Effector CD8-positive, alpha-beta T cell (primary cell): ENCODE data around the gene RAD50.
"Not testable (repeated sequence)": the region's sequence is repeated elsewhere in the genome, so short reads cannot be mapped to it uniquely, and the experiment has no call there.

Source experiments
- DNase-seq: peaks from one replicate; lab custom pipeline; 2025; lab: John Stamatoyannopoulos, UW

The RAD50 gene

GRCh38 chr5:132557478-132558172, 848 bp downstream of the RAD50 start:
- DNase-seq: no peak

- DNase-seq: no peak
Measured at GRCh38 chr5:132559383-132560060, 2.7 kb downstream of the RAD50 start.

GRCh38 chr5:132561601-132562000, 4.8 kb downstream of the RAD50 start:
- DNase-seq: no peak

GRCh38 chr5:132564555-132564954, 7.8 kb downstream of the RAD50 start:
- DNase-seq: not testable (repeated sequence)

GRCh38 chr5:132566657-132567056, 9.9 kb downstream of the RAD50 start:
- DNase-seq: no peak

- DNase-seq: no peak
Measured at GRCh38 chr5:132576123-132576522, 19.3 kb downstream of the RAD50 start.

- not testable (repeated sequence) for DNase-seq
Measured at GRCh38 chr5:132584560-132584959, 27.8 kb downstream of the RAD50 start.

GRCh38 chr5:132586063-132586462, 29.3 kb downstream of the RAD50 start:
- no peak for DNase-seq

- no peak for DNase-seq
Measured at GRCh38 chr5:132589467-132589866, 32.7 kb downstream of the RAD50 start.

GRCh38 chr5:132591145-132591544, 34.4 kb downstream of the RAD50 start:
- DNase-seq: no peak

GRCh38 chr5:132592521-132592920, 35.7 kb downstream of the RAD50 start:
- DNase-seq: no peak

GRCh38 chr5:132594170-132594569, 37.4 kb downstream of the RAD50 start:
- DNase-seq: no peak

- no peak for DNase-seq
Measured at GRCh38 chr5:132595624-132596023, 38.8 kb downstream of the RAD50 start.

GRCh38 chr5:132601071-132601728, 44.4 kb downstream of the RAD50 start:
- no peak for DNase-seq

GRCh38 chr5:132607095-132607494, 50.3 kb downstream of the RAD50 start:
- DNase-seq: no peak

- DNase-seq: no peak
Measured at GRCh38 chr5:132608107-132608506, 51.3 kb downstream of the RAD50 start.

GRCh38 chr5:132611965-132612364, 55.2 kb downstream of the RAD50 start:
- DNase-seq: no peak

- DNase-seq: no peak
Measured at GRCh38 chr5:132612846-132613245, 56.1 kb downstream of the RAD50 start.

- DNase-seq: no peak
Measured at GRCh38 chr5:132621699-132622098, 64.9 kb downstream of the RAD50 start.

- no peak for DNase-seq
Measured at GRCh38 chr5:132622608-132623007, 65.8 kb downstream of the RAD50 start.

GRCh38 chr5:132627470-132627869, 70.7 kb downstream of the RAD50 start:
- DNase-seq: no peak

- no peak for DNase-seq
Measured at GRCh38 chr5:132628814-132629213, 72.0 kb downstream of the RAD50 start.
